PC-9 (cell line): Measurements from ENCODE around the gene NEUROG3. TPM values are rescaled to one million over a fixed set of nuclear protein-coding genes. Genes with fewer than 3 reads are reported as not detected.

Source experiments
- BruUV-seq: library from RNA; stranded (reverse); fragments of 400-500 nt; replicated peaks from 2 replicates; lab custom pipeline; 2021; lab: Mats Ljungman, UMichigan
- CTCF ChIA-PET: fragments of 300-600 bp; sonication (Branson Sonifier 250); formaldehyde crosslinking; loops from one replicate; lab custom pipeline; 2022; ENCODE audit warnings: antibody characterized with exemption; lab: Charles Lee
- POLR2A ChIA-PET: fragments of 300-600 bp; sonication (Branson Sonifier 250); formaldehyde crosslinking; loops from one replicate; lab custom pipeline; 2022; ENCODE audit warnings: antibody characterized with exemption; ENCODE audit not compliant: unreplicated experiment; lab: Charles Lee
- DNase-seq, 2 experiments: peaks; one replicate each; pipeline versions ENCODE4 v3.0.0 to v3.0.0-alpha.2; 2015 to 2022; ENCODE audit warnings: mixed read lengths in 1 of 2
- H2AFZ ChIP-seq: fragments of 200-600 bp; sonication (generic); 2 replicates; pipeline ENCODE4 v1.8.1; 2017; ENCODE audit warnings: antibody characterized with exemption
- H3F3A ChIP-seq: fragments of 200-600 bp; sonication (generic); 2 replicates; pipeline ENCODE4 v1.8.1; 2017; ENCODE audit warnings: antibody characterized with exemption, mild to moderate bottlenecking, low read depth; ENCODE audit not compliant: insufficient read depth
- H3K27ac ChIP-seq: fragments of 200-600 bp; sonication (generic); 2 replicates; pipeline ENCODE4 v1.6.1; 2016; ENCODE audit warnings: mixed run types
- H3K27me3 ChIP-seq: fragments of 200-600 bp; sonication (generic); 2 replicates; pipeline ENCODE4 v1.6.1; 2016; ENCODE audit warnings: low read depth, mixed run types; ENCODE audit not compliant: insufficient read depth
- H3K36me3 ChIP-seq: fragments of 200-600 bp; sonication (generic); 2 replicates; pipeline ENCODE4 v1.6.1; 2016; ENCODE audit warnings: low read depth, mixed run types
- H3K4me1 ChIP-seq: fragments of 200-600 bp; sonication (generic); replicated peaks from 2 replicates; pipeline ENCODE4 v1.6.1; 2016; ENCODE audit warnings: mixed run types; ENCODE audit not compliant: insufficient read depth
- H3K4me2 ChIP-seq: fragments of 200-600 bp; sonication (generic); 2 replicates; pipeline ENCODE4 v1.6.1; 2017; ENCODE audit warnings: mixed run types
- H3K4me3 ChIP-seq: fragments of 200-600 bp; sonication (generic); 2 replicates; pipeline ENCODE4 v1.6.1; 2016; ENCODE audit warnings: mixed run types
- H3K79me2 ChIP-seq: fragments of 200-600 bp; sonication (generic); 2 replicates; pipeline ENCODE4 v1.6.1; 2017; ENCODE audit warnings: low read depth, mixed run types
- H3K9me2 ChIP-seq: fragments of 200-600 bp; sonication (generic); 2 replicates; pipeline ENCODE4 v1.8.1; 2017; ENCODE audit warnings: mild to moderate bottlenecking; ENCODE audit not compliant: insufficient read depth
- H3K9me3 ChIP-seq: fragments of 200-600 bp; sonication (generic); 2 replicates; pipeline ENCODE4 v1.8.1; 2016; ENCODE audit warnings: low read depth; ENCODE audit not compliant: insufficient read depth
- H4K20me1 ChIP-seq: fragments of 200-600 bp; sonication (generic); 2 replicates; pipeline ENCODE4 v1.8.1; 2017; ENCODE audit not compliant: insufficient read depth
- EZH2 ChIP-seq: fragments of 200-600 bp; sonication (generic); IDR thresholded peaks from 2 replicates; pipeline ENCODE4 v1.8.0; 2017; ENCODE audit warnings: antibody characterized with exemption, low read depth
- intact Hi-C: fragments of 100-400 bp; cut with micrococcal nuclease; formaldehyde crosslinking; loops from one replicate; pipeline ENCODE4 v1.10.0; 2022; ENCODE audit not compliant: unreplicated experiment
- total RNA-seq: library from RNA; stranded (reverse); gene quantifications from 2 replicates; pipeline ENCODE4 v1.2.3, GENCODE V29; 2021
- TF ChIP-seq, protein P1 (sequence below): fragments of 200-600 bp; sonication (generic); conservative IDR thresholded peaks from 2 replicates; pipeline ENCODE4 v1.6.1; 2017; ENCODE audit warnings: mixed run types, antibody characterized with exemption, mild to moderate bottlenecking, moderate library complexity

Gene NEUROG3
- total RNA-seq, 1 experiment from 2014 or later: not detected

DNA sequence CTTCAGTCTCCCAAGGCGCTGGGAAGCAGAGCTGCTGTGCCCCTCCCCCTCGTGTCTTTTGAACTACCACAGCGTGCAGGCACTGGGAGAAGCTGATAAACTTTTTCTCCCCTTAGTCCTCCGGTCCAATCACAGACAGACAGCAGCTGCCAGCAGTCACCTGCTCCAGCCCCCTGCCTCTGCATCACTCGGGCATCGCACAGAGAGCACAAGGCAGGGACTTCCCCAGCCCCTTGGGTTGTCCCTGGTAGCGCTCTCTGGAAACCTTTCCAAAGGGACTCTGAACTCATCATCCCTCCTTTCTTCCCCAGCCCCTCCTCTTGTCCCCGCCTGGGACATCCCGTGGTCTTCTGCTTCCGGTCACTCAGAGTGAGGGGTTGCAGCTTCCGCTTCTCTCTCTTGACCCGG lies 1.4 kb upstream of the NEUROG3 start:
- no peak overlapping the region for H3K4me3 ChIP-seq
- H3K36me3 ChIP-seq: no peaks in the 10 kb centered on the region
- no peak overlapping the region for H3K27ac ChIP-seq
- DNase-seq: peak in 1 of 2 experiments; percentile 13
- no TSS peak for BruUV-seq
- ChIA-PET POLR2A (no interaction called here), CTCF (no interaction called here)
- no peaks in the 10 kb centered on the region for H3K79me2 ChIP-seq
- no peaks in the 10 kb centered on the region for H3K9me2 ChIP-seq
- H3K4me2 ChIP-seq: no peak overlapping the region
- no peaks in the 10 kb centered on the region for H3K9me3 ChIP-seq
- no peaks in the 10 kb centered on the region for H3K4me1 ChIP-seq
- intact Hi-C loops: no loop called here
- peaks cover 98% of the 10 kb centered on the region for H3K27me3 ChIP-seq
- no peak for TF ChIP-seq EZH2
- TF ChIP-seq, protein P1, sequence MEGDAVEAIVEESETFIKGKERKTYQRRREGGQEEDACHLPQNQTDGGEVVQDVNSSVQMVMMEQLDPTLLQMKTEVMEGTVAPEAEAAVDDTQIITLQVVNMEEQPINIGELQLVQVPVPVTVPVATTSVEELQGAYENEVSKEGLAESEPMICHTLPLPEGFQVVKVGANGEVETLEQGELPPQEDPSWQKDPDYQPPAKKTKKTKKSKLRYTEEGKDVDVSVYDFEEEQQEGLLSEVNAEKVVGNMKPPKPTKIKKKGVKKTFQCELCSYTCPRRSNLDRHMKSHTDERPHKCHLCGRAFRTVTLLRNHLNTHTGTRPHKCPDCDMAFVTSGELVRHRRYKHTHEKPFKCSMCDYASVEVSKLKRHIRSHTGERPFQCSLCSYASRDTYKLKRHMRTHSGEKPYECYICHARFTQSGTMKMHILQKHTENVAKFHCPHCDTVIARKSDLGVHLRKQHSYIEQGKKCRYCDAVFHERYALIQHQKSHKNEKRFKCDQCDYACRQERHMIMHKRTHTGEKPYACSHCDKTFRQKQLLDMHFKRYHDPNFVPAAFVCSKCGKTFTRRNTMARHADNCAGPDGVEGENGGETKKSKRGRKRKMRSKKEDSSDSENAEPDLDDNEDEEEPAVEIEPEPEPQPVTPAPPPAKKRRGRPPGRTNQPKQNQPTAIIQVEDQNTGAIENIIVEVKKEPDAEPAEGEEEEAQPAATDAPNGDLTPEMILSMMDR: no peak
- H2AFZ ChIP-seq: no peak overlapping the region
- no peaks in the 10 kb centered on the region for H3F3A ChIP-seq
- peaks cover 7% of the 10 kb centered on the region; the same call in 1 of the 2 replicates for H4K20me1 ChIP-seq

DNA sequence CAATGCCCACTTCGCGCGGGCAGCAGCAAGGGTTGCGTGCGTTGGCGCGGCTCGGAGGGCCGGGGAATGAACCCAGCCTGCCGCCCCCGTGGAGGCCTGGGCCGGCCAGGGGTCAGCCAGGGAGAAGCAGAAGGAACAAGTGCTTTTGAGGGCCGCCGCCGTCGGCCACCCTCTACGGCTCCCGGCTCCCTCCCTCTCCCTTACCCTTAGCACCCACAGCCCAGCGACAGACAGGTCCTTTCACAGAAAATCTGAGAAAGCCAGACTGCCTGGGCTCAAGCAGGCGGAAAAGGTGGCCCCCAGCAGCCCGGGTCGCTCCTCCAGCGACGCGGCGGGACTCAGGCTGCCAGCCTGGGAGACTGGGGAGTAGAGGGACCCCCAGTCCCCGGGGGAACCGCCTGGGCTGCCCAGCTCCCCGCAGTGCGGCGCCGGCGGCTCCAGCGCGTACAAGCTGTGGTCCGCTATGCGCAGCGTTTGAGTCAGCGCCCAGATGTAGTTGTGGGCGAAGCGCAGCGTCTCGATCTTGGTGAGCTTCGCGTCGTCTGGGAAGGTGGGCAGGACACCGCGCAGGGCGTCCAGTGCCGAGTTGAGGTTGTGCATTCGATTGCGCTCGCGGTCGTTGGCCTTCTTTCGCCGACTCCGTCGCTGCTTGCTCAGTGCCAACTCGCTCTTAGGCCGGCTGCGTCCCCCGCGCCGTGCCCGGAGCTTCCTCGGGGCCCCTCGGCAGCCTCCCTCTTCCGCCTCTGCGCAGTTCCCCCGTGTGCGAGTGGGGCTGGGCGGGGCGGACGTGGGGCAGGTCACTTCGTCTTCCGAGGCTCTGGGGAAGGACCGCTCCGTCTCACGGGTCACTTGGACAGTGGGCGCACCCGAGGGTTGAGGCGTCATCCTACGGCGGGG lies 815 bp downstream of the NEUROG3 start:
- peaks cover 7% of the 10 kb centered on the region; the same call in 1 of the 2 replicates for H4K20me1 ChIP-seq
- no peak overlapping the region for H3K4me2 ChIP-seq
- peak in 1 of 2 experiments; percentile 1 for DNase-seq
- no peak overlapping the region for H3K4me3 ChIP-seq
- H3K4me1 ChIP-seq: no peaks in the 10 kb centered on the region
- ChIA-PET POLR2A (no interaction called here), CTCF (no interaction called here)
- no peaks in the 10 kb centered on the region for H3K9me3 ChIP-seq
- H3K27ac ChIP-seq: no peak overlapping the region
- no peaks in the 10 kb centered on the region for H3F3A ChIP-seq
- intact Hi-C loops: no loop called here
- H2AFZ ChIP-seq: no peak overlapping the region
- BruUV-seq: no TSS peak
- peaks cover 100% of the 10 kb centered on the region for H3K27me3 ChIP-seq
- no peaks in the 10 kb centered on the region for H3K9me2 ChIP-seq
- no peaks in the 10 kb centered on the region for H3K79me2 ChIP-seq
- H3K36me3 ChIP-seq: no peaks in the 10 kb centered on the region
- TF ChIP-seq EZH2: no peak
- TF ChIP-seq, protein P1: no peak

DNA sequence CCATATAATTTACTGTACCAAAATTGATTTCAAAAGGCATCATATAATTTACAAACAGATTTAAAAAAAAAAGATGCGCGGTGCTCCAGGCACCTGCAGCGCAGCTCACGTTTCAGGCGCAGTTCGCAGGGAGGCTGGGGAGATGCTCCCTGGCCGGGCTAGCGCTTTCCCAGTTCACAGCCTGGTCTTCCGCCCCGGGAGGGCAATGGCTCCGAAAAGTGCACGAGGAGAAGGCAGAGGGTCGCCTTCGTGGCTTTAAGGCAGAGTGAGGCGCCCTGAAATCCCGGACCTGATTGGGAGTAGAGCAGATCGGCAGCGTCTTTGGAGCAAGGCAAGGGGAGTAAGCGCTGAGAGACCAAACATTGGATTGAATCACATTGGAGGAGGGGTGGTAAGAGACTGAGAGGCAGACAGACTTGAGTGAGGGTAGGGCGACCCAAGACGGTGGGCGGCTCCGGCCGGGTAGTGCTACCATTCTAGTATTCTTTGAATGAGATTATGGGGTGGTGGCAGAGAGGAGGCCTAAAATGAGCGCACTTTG lies 1.5 kb downstream of the NEUROG3 start:
- Histone ChIP-seq H3K4me1 (no peaks in the 10 kb centered on the region), H3K27ac (no peak overlapping the region), H3K4me2 (no peak overlapping the region), H3K4me3 (no peak overlapping the region), H3K79me2 (no peaks in the 10 kb centered on the region), H3K36me3 (no peaks in the 10 kb centered on the region), H3K9me2 (no peaks in the 10 kb centered on the region), H4K20me1 (peaks cover 7% of the 10 kb centered on the region; the same call in 1 of the 2 replicates), H3F3A (no peaks in the 10 kb centered on the region), H3K9me3 (no peaks in the 10 kb centered on the region), H2AFZ (no peak overlapping the region), H3K27me3 (peaks cover 100% of the 10 kb centered on the region)
- POLR2A ChIA-PET: no interaction called here
- no TSS peak for BruUV-seq
- TF ChIP-seq EZH2: no peak
- TF ChIP-seq, protein P1: no peak
- CTCF ChIA-PET: no interaction called here
- DNase-seq: no peak
- intact Hi-C loops: no loop called here
